Inferior parietal cortex (tissue), 1 donor: ENCODE measurements around the gene SCAPER.
"Not testable (repeated sequence)": the region's sequence is repeated elsewhere in the genome, so short reads cannot be mapped to it uniquely, and the experiment has no call there.

Experiments used
- DNase-seq: peaks from one replicate; pipeline ENCODE4 v3.0.0-alpha.2; 2016; ENCODE audit errors: extremely low spot score

SCAPER gene

GRCh38 chr15:76787273-76787672, 117.9 kb downstream of the SCAPER start:
- no peak for DNase-seq

DNA sequence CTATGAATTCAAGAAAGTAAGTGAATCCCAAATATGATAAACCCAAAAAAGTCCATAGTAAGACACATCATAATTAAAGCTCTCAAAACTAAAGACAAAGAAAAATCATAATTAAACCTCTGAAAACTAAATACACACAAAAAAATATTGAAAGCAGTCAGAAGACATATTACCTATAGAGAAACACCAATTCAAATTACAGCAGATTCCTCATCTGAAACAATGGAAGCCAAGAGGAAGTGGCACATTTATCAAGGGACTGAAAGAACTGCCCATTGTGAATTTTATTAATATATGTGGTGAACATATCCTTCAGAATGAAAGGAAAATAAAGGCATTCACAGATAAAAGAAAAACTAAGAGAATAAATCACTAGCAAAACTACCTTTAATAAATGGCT, 128.2 kb downstream of the SCAPER start:
- DNase-seq, result no peak

- DNase-seq, result no peak
These were observed 128.7 kb downstream of the SCAPER start for GRCh38 chr15:76776480-76776879.

- DNase-seq, result no peak
These were observed 131.9 kb downstream of the SCAPER start for GRCh38 chr15:76773234-76773633.

- DNase-seq, result no peak
These were observed 132.4 kb downstream of the SCAPER start for GRCh38 chr15:76772776-76773175.

DNA sequence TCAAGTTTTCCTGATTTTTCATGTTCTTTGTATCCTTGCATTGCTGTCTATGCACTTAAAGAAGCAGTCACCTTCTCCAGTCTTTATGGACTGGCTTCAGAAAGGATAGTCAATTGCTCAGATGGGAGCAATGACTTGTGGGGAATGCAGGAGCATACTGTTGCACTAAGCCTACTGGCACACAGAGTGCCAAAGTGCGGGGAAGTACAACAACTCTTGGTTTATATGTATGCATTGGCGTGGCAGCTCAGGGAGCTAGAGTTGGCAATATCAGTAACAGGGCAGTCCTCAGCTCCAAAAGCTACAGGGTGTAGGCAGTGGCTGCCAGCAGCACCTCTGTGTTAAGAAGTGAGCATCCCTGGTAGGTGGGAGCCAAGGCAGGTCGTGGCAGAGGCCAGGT, 141.1 kb downstream of the SCAPER start:
- DNase-seq, result no peak

DNA sequence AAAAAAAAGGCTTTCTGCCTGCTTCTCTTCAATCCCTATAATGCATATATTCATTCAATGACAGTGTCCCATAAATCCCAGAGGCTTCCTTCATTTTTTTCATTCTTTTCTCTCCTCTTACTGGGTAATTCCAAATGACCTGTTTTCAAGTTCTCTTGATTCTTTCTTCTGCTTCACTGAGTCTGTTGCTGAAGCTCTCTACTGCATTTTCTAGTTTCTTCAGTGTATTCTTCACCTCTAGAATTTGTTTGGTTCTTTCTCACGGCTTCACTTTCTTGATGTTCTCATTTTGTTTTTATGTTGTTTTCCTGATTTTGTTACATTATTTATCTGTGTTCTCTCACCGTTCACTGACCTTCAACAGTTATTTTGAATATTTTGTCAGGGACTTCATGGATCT, 141.6 kb downstream of the SCAPER start:
- no peak for DNase-seq

DNA sequence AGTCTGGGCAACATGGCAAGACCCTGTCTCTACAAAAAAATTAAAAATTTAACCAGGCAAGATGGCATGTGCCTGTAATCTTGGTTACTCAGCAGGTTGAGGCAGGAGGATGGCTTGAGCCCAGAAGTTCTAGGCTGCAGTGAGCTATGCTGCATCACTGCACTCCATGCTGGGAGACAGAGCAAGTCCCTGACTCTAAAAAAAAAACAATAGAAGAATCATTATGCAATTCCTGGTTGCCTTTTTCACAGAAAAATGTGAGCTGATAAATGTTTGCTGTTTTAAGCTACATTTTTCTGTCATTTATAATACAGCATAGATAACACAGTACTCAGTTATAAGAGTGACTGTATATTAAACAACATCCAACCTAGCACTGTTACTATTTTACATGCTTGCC, 148.8 kb downstream of the SCAPER start:
- no peak for DNase-seq

DNA sequence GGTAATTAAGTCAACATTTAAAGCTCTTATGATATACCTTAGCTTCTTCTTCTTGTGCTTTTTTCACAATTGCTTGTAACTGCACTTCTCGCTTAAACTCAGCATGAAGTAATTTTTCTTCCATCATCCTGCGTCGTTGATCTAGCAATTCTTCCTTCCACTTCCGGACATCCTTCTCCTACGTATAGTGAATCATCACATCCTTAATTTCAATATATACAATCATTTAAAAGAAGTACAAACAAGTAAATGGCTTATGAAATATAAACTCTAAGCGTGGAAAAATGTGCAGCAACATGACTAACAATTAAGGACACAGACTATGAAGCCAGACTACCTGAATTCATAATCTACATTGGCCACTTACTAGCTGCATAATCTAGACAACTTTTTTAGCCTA, 151.4 kb downstream of the SCAPER start:
- no peak for DNase-seq

- DNase-seq, result no peak
These were observed 152.0 kb downstream of the SCAPER start for GRCh38 chr15:76753131-76753530.

- no peak for DNase-seq
These were observed 152.6 kb downstream of the SCAPER start for GRCh38 chr15:76752549-76752948.

DNA sequence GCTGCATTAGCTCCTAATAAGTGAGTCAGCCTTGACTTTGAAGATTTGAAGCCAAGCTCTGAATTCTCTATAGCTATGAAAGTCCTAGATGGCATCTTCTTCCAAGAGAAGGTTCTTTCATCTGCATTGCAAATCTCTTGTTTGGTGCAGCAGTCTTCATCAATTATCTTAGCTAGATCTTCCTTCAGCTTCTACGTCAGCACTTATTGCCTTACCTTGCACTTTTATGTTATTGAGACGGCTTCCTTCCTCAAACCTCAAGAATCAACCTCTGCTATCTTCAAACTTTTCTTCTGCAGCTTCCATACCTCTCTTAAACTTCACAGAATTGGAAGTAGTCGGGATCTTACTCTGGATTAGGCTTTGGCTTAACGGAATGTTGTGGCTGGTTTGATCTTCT, 167.6 kb downstream of the SCAPER start:
- DNase-seq, result no peak

DNA sequence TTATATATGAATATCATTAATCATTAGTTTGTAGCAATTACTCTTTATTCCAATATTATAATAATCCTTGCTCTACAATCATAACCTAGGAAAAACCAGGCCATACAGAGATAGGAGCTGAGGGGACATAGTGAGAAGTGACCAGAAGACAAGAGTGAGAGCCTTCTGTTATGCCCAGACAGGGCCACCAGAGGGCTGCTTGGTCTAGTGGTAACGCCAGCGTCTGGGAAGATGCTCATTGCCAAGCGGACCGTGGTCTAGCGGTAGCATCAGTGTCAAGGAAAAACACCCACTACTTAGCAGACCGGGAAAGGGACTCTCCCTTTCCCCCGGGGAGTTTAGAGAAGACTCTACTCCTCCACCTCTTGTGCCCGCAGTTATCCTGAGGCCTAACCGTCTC, 172.8 kb downstream of the SCAPER start:
- DNase-seq, result not testable (repeated sequence)

GRCh38 chr15:76730262-76730661, 174.9 kb downstream of the SCAPER start:
- DNase-seq, result no peak

GRCh38 chr15:76718863-76719262, 186.3 kb downstream of the SCAPER start:
- DNase-seq, result no peak

- DNase-seq, result no peak
These were observed 190.2 kb downstream of the SCAPER start for GRCh38 chr15:76714950-76715349.

DNA sequence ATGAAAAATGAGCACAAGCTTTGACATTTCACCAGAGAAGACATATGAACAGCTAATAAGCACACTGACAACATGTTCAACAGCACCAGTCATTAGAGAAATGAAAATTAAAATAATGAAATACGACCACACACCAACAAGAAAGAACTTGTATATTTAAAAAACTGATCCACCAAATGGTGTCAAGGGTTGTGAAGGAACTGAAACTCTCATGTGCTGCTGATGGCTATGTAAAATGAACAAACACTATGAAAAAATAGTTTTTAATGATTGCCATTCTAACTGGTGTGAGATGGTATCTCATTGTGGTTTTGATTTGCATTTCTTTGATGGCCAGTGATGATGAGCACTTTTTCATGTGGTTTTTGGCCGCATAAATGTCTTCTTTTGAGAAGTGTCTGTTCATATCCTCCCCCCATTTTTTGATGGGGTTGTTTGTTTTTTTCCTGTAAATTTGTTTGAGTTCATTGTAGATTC, 193.8 kb downstream of the SCAPER start:
- DNase-seq, result no peak

GRCh38 chr15:76704032-76704431, 201.1 kb downstream of the SCAPER start:
- DNase-seq, result not testable (repeated sequence)

GRCh38 chr15:76696840-76697239, 208.3 kb downstream of the SCAPER start:
- DNase-seq, result no peak

DNA sequence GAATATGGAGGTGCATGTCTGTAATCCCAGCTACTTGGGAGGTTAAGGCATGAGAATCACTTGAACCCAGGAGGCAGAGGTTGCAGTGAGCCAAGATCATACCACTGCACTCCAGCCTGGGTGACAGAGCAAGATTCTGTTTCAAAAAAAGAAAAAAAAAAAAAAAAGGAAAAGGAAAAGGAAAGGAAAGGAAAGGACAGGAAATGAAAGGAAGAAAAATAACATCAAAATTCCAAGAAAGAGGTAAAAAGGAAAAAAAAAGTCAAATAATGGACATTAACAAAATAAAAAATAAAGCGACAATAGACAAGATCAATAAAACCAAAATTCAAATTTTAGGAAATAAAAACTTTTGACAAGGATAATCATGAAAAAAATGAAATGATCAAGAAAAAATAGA, 212.6 kb downstream of the SCAPER start:
- not testable (repeated sequence) for DNase-seq

DNA sequence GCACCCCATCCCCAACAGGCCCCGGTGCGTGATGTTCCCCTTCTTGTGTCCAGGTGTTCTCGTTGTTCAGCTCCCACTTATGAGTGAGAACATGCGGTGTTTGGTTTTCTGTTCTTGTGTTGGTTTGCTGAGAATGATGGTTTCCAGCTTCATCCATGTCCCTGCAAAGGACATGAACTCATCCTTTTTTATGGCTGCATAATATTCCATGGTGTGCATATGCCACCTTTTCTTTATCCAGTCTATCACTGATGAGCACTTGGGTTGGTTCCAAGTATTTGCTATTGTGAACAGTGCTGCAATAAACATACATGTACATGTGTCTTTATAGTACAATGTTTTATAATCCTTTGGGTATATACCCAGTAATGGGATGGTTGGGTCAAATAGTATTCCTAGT, 217.5 kb downstream of the SCAPER start:
- DNase-seq, result not testable (repeated sequence)

- DNase-seq, result no peak
These were observed 221.1 kb downstream of the SCAPER start for GRCh38 chr15:76684002-76684401.

GRCh38 chr15:76682833-76683232, 222.3 kb downstream of the SCAPER start:
- DNase-seq, result no peak

DNA sequence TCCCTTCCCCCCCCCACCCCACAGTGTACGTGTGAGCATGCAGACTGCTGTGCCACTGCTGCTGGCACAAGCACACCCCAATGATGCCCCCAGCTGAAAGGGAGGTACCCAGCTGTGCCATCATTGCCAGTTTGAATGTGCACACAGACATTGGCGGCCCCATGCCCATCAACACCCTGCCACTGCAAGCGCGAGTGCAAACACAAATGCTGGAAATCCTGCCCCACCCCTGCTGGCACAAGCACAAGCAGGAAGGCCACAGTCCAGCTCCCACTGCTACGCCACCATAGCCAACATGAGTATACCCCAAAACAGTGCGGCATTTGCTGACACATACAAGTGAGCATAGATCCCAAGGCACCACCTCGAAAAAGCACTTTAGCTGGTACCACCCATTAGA, 222.9 kb downstream of the SCAPER start:
- DNase-seq, result no peak

DNA sequence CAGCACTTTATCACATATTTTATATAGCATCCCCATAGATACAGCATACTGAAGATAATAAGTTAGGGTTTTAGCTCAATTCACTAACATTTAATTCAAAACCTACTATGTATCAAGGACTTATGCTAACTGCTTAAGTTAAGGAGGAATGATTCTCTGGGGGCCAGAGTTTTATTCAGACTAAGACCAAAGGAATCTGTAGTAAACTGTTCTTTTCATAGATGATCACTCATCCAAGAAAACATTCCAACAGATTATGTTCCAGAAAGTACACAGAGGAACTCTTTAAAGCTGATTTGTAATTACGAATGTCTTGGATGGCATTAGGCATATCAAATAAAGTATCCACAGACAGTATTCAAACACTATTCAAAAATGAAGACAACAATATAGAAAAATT, 226.4 kb downstream of the SCAPER start:
- DNase-seq, result no peak
